Measurements from ENCODE around the gene LRRK1.

The LRRK1 gene

GRCh38 chr15:101012326-101013200, 93.4 kb downstream of the LRRK1 start:
- Histone ChIP-seq H3K9me3 (ENCODE audit: low read depth, low read length) (no peaks in the 10 kb centered on the region), H3K9ac (ENCODE audit: insufficient read length) (no peak overlapping the region), H3K27ac (no peak overlapping the region), H3K4me3 (no peak overlapping the region), H3K36me3 (ENCODE audit: insufficient read depth, low read length) (no peaks in the 10 kb centered on the region)
- no peak for DNase-seq (ENCODE audit: low read depth, low spot score)
- TF ChIP-seq POLR2AphosphoS5 (IDR thresholded peaks at IDR 0.05; ENCODE audit: borderline replicate concordance, low read depth, low read length) (no peak), FOXP2 (optimal IDR thresholded peaks at IDR 0.05; ENCODE audit: control extremely low read depth, extremely low read length, insufficient read depth) (no peak), EZH2 (IDR thresholded peaks at IDR 0.05) (no peak)

GRCh38 chr15:101013201-101013550, 94.0 kb downstream of the LRRK1 start:
- H3K4me3 ChIP-seq: no peak overlapping the region
- no peak for TF ChIP-seq EZH2 (IDR thresholded peaks at IDR 0.05)
- no peak for TF ChIP-seq POLR2AphosphoS5 (IDR thresholded peaks at IDR 0.05; ENCODE audit: borderline replicate concordance, low read depth, low read length)
- TF ChIP-seq FOXP2 (optimal IDR thresholded peaks at IDR 0.05; ENCODE audit: control extremely low read depth, extremely low read length, insufficient read depth): no peak
- H3K27ac ChIP-seq: no peak overlapping the region
- no peaks in the 10 kb centered on the region for H3K36me3 ChIP-seq (ENCODE audit: insufficient read depth, low read length)
- no peaks in the 10 kb centered on the region for H3K9me3 ChIP-seq (ENCODE audit: low read depth, low read length)
- no peak overlapping the region for H3K9ac ChIP-seq (ENCODE audit: insufficient read length)
- DNase-seq (ENCODE audit: low read depth, low spot score): no peak

GRCh38 chr15:101013769-101014675, 94.9 kb downstream of the LRRK1 start:
- TF ChIP-seq POLR2AphosphoS5 (IDR thresholded peaks at IDR 0.05; ENCODE audit: borderline replicate concordance, low read depth, low read length): no peak
- TF ChIP-seq EZH2 (IDR thresholded peaks at IDR 0.05): no peak
- TF ChIP-seq FOXP2 (optimal IDR thresholded peaks at IDR 0.05; ENCODE audit: control extremely low read depth, extremely low read length, insufficient read depth): no peak
- Histone ChIP-seq H3K27ac (no peak overlapping the region), H3K36me3 (ENCODE audit: insufficient read depth, low read length) (no peaks in the 10 kb centered on the region), H3K9ac (ENCODE audit: insufficient read length) (no peak overlapping the region), H3K4me3 (no peak overlapping the region), H3K9me3 (ENCODE audit: low read depth, low read length) (no peaks in the 10 kb centered on the region)
- no peak for DNase-seq (ENCODE audit: low read depth, low spot score)

GRCh38 chr15:101014921-101015841, 96.0 kb downstream of the LRRK1 start:
- no peak overlapping the region for H3K27ac ChIP-seq
- no peaks in the 10 kb centered on the region for H3K36me3 ChIP-seq (ENCODE audit: insufficient read depth, low read length)
- H3K4me3 ChIP-seq: no peak overlapping the region
- H3K9ac ChIP-seq (ENCODE audit: insufficient read length): no peak overlapping the region
- TF ChIP-seq FOXP2 (optimal IDR thresholded peaks at IDR 0.05; ENCODE audit: control extremely low read depth, extremely low read length, insufficient read depth): no peak
- no peak for TF ChIP-seq EZH2 (IDR thresholded peaks at IDR 0.05)
- DNase-seq (ENCODE audit: low read depth, low spot score): peak; percentile 24
- no peaks in the 10 kb centered on the region for H3K9me3 ChIP-seq (ENCODE audit: low read depth, low read length)

- TF ChIP-seq FOXP2 (optimal IDR thresholded peaks at IDR 0.05; ENCODE audit: control extremely low read depth, extremely low read length, insufficient read depth) (no peak), EZH2 (IDR thresholded peaks at IDR 0.05) (no peak), POLR2AphosphoS5 (IDR thresholded peaks at IDR 0.05; ENCODE audit: borderline replicate concordance, low read depth, low read length) (no peak)
- no peak overlapping the region for H3K9ac ChIP-seq (ENCODE audit: insufficient read length)
- no peak overlapping the region for H3K4me3 ChIP-seq
- no peak for DNase-seq (ENCODE audit: low read depth, low spot score)
- no peak overlapping the region for H3K27ac ChIP-seq
- H3K36me3 ChIP-seq (ENCODE audit: insufficient read depth, low read length): no peaks in the 10 kb centered on the region
- no peaks in the 10 kb centered on the region for H3K9me3 ChIP-seq (ENCODE audit: low read depth, low read length)
Measured at GRCh38 chr15:101016581-101016980, 97.4 kb downstream of the LRRK1 start.

- Histone ChIP-seq H3K27ac (no peak overlapping the region), H3K36me3 (ENCODE audit: insufficient read depth, low read length) (no peaks in the 10 kb centered on the region), H3K9ac (ENCODE audit: insufficient read length) (no peak overlapping the region), H3K9me3 (ENCODE audit: low read depth, low read length) (no peaks in the 10 kb centered on the region), H3K4me3 (no peak overlapping the region)
- no peak for DNase-seq (ENCODE audit: low read depth, low spot score)
- TF ChIP-seq EZH2 (IDR thresholded peaks at IDR 0.05): no peak
- TF ChIP-seq FOXP2 (optimal IDR thresholded peaks at IDR 0.05; ENCODE audit: control extremely low read depth, extremely low read length, insufficient read depth): no peak
- no peak for TF ChIP-seq POLR2AphosphoS5 (IDR thresholded peaks at IDR 0.05; ENCODE audit: borderline replicate concordance, low read depth, low read length)
Measured at GRCh38 chr15:101017093-101017754, 98.1 kb downstream of the LRRK1 start.

GRCh38 chr15:101018016-101018415, 98.9 kb downstream of the LRRK1 start:
- DNase-seq (ENCODE audit: low read depth, low spot score): no peak
- Histone ChIP-seq H3K4me3 (no peak overlapping the region), H3K27ac (no peak overlapping the region), H3K9ac (ENCODE audit: insufficient read length) (no peak overlapping the region), H3K36me3 (ENCODE audit: insufficient read depth, low read length) (no peaks in the 10 kb centered on the region), H3K9me3 (ENCODE audit: low read depth, low read length) (no peaks in the 10 kb centered on the region)
- TF ChIP-seq EZH2 (IDR thresholded peaks at IDR 0.05) (no peak), FOXP2 (optimal IDR thresholded peaks at IDR 0.05; ENCODE audit: control extremely low read depth, extremely low read length, insufficient read depth) (no peak), POLR2AphosphoS5 (IDR thresholded peaks at IDR 0.05; ENCODE audit: borderline replicate concordance, low read depth, low read length) (no peak)

Measured in SK-N-MC (cell line).